Endothelial cell of umbilical vein (primary cell): ENCODE results near the gene GPR61. TPM values are rescaled to one million over a fixed set of nuclear protein-coding genes. Genes with fewer than 3 reads are reported as not detected.
A peak's percentile ranks its signal among the peaks of the same experiment; 100 is the strongest.

Experiments used
- BruUV-seq: library from RNA; stranded (reverse); fragments of 400-500 nt; replicated peaks from 2 replicates; lab custom pipeline; 2021; lab: Mats Ljungman, UMichigan
- CTCF ChIA-PET: fragments of 300-600, 350-600 bp; sonication (Branson Sonifier 250); formaldehyde crosslinking; loops from one replicate; lab custom pipeline; 2021; ENCODE audit warnings: antibody characterized with exemption, inconsistent platforms; lab: Charles Lee
- POLR2A ChIA-PET: fragments of 300-600, 350-600 bp; sonication (Branson Sonifier 250); formaldehyde crosslinking; loops from one replicate; lab custom pipeline; 2021; ENCODE audit warnings: antibody characterized with exemption, inconsistent platforms; lab: Charles Lee
- DNase-seq: peaks from one replicate; pipeline ENCODE4 v3.0.0-alpha.2; 2011; ENCODE audit warnings: low read depth, low spot score
- FAIRE-seq: peaks from 2 replicates; lab custom pipeline; 2011; peaks lifted over from hg19 to GRCh38; lab: Jason Lieb, UNC
- H2AFZ ChIP-seq: 2 replicates; pipeline ENCODE4 v1.6.0; 2012; ENCODE audit warnings: low read depth, low read length, control low read depth, inconsistent platforms
- H3K27ac ChIP-seq: 2 replicates; pipeline ENCODE4 v1.5.1; 2011; ENCODE audit warnings: low read depth, mild to moderate bottlenecking, control low read depth, low read length, moderate library complexity; ENCODE audit not compliant: insufficient read depth
- H3K27me3 ChIP-seq, 2 experiments: 2 replicates each; pipeline versions ENCODE4 v1.6.0 to v1.6.1; 2011; ENCODE audit warnings: low read length in 2 of 2, mixed read lengths in 1 of 2; ENCODE audit not compliant: control insufficient read depth in 2 of 2, insufficient read depth in 2 of 2
- H3K36me3 ChIP-seq, 2 experiments: 2 replicates in 1 of 2; 3 replicates in 1 of 2; pipeline ENCODE4 v1.5.1; 2011; ENCODE audit warnings: low read length in 2 of 2, mild to moderate bottlenecking in 1 of 2, moderate library complexity in 1 of 2; ENCODE audit not compliant: control insufficient read depth in 2 of 2, insufficient read depth in 2 of 2; ENCODE audit errors: extremely low read depth in 1 of 2
- H3K4me1 ChIP-seq: 3 replicates; pipeline ENCODE4 v1.5.1; 2011; ENCODE audit warnings: mild to moderate bottlenecking, low read length; ENCODE audit not compliant: control insufficient read depth, insufficient read depth; ENCODE audit errors: extremely low read depth
- H3K4me2 ChIP-seq: 2 replicates; pipeline ENCODE4 v1.6.1; 2011; ENCODE audit warnings: low read length, control low read depth, mixed read lengths; ENCODE audit not compliant: insufficient read depth
- H3K4me3 ChIP-seq, 3 experiments: fragments of 200-600 bp in 1 of 3; sonication (generic), shearing (Covaris generic) in 1 of 3; replicated peaks in 1 of 3; 2 replicates each; pipeline ENCODE4 v1.5.1; 2011 to 2016; ENCODE audit warnings: control low read depth in 3 of 3, low read length in 3 of 3, mild to moderate bottlenecking in 2 of 3, inconsistent platforms in 1 of 3, low read depth in 1 of 3, moderate library complexity in 1 of 3; ENCODE audit not compliant: insufficient read depth in 1 of 3
- H3K79me2 ChIP-seq: 2 replicates; pipeline ENCODE4 v1.6.0; 2012; ENCODE audit warnings: low read length, inconsistent platforms; ENCODE audit not compliant: control insufficient read depth, insufficient read depth
- H3K9ac ChIP-seq: replicated peaks from 2 replicates; pipeline ENCODE3; 2011; ENCODE audit warnings: low read length, control low read depth; ENCODE audit not compliant: insufficient read depth; ENCODE audit errors: extremely low read depth
- H3K9me1 ChIP-seq: replicated peaks from 3 replicates; pipeline ENCODE4 v1.6.0; 2011; ENCODE audit warnings: mild to moderate bottlenecking, low read length; ENCODE audit not compliant: control insufficient read depth, insufficient read depth; ENCODE audit errors: extremely low read depth
- H3K9me3 ChIP-seq: replicated peaks from 2 replicates; pipeline ENCODE4 v1.5.1; 2012; ENCODE audit warnings: low read length, inconsistent platforms; ENCODE audit not compliant: control insufficient read depth, insufficient read depth
- H4K20me1 ChIP-seq: replicated peaks from 2 replicates; pipeline ENCODE3; 2011; ENCODE audit warnings: mild to moderate bottlenecking, low read length; ENCODE audit not compliant: control insufficient read depth, insufficient read depth; ENCODE audit errors: extremely low read depth
- CTCF ChIP-seq, 2 donors: IDR thresholded peaks; 1 replicate in 1 of 2; 2 replicates in 1 of 2; pipeline ENCODE4 v1.5.1; 2011; ENCODE audit warnings: low read length in 2 of 2, mild to moderate bottlenecking in 2 of 2, moderate library complexity in 2 of 2, control low read depth in 1 of 2, inconsistent platforms in 1 of 2, low read depth in 1 of 2; ENCODE audit not compliant: insufficient read depth in 1 of 2; ENCODE audit errors: extremely low read depth in 1 of 2
- EZH2 ChIP-seq: IDR thresholded peaks from 2 replicates; pipeline ENCODE4 v1.6.1; 2012; ENCODE audit warnings: borderline replicate concordance, low read depth, mild to moderate bottlenecking, moderate library complexity, low read length, inconsistent platforms; ENCODE audit not compliant: severe bottlenecking
- GATA2 ChIP-seq: IDR thresholded peaks from 2 replicates; pipeline ENCODE4 v1.7.0; 2011; ENCODE audit warnings: low read depth, mild to moderate bottlenecking, moderate library complexity, mixed read lengths, low read length; ENCODE audit not compliant: insufficient read length, insufficient read depth
- JUN ChIP-seq: IDR thresholded peaks from 2 replicates; pipeline ENCODE4 v1.6.1; 2011; ENCODE audit warnings: borderline replicate concordance, low read depth; ENCODE audit not compliant: insufficient read length, insufficient read depth
- MYC ChIP-seq: IDR thresholded peaks from one replicate; pipeline ENCODE4 v1.6.1; 2011; ENCODE audit warnings: mild to moderate bottlenecking, low read depth, low read length
- POLR2A ChIP-seq: IDR thresholded peaks from 2 replicates; pipeline ENCODE4 v1.6.1; 2012; ENCODE audit warnings: low read depth, mild to moderate bottlenecking, control low read depth, low read length
- dilution Hi-C: fragments of 300-500 bp; cut with MboI; formaldehyde crosslinking; loops from one replicate; pipeline ENCODE4 v1.15.0; 2019; ENCODE audit warnings: low sequenced_read_pairs; ENCODE audit not compliant: extremely low pct_ligation_motif_present
- intact Hi-C: fragments of 100-400 bp; cut with micrococcal nuclease; formaldehyde crosslinking; loops from one replicate; pipeline ENCODE4 v1.10.0; 2022
- polyA plus RNA-seq, 4 experiments: library from polyadenylated mRNA; depleted of rRNA in 3 of 4; stranded (reverse) in 3 of 4; unstranded in 1 of 4; fragments of >200 nt; gene quantifications; 2 replicates each; pipeline versions ENCODE4 v1.2.1 to v1.2.3, GENCODE V29; 2011 to 2012; ENCODE audit warnings: missing spikeins in 1 of 4
- total RNA-seq: library from RNA; stranded (reverse); gene quantifications from 2 replicates; pipeline ENCODE4 v1.2.3, GENCODE V29; 2021

Gene GPR61
- total and polyA plus RNA-seq, 2 donors (not counting 3 experiments of a cell fraction or from before 2014, with no cell fraction given), result not detected

GRCh38 chr1:109490029-109490933 lies 49.4 kb upstream of the GPR61 start:
- no peaks in the 10 kb centered on the region for H4K20me1 ChIP-seq
- H3K36me3 ChIP-seq, result peaks cover 2% of the 10 kb centered on the region in 2 experiments
- DNase-seq, result peak; percentile 57
- no peak overlapping the region for H3K4me2 ChIP-seq
- H3K4me3 ChIP-seq, result no peak overlapping the region
- no TSS peak for BruUV-seq
- no peak overlapping the region for H2AFZ ChIP-seq
- no peaks in the 10 kb centered on the region for H3K9me1 ChIP-seq
- dilution Hi-C loops (no loop called here), intact Hi-C loops (loop anchor here (2.0 kb wide), 1 partner anchor 43 kb away; no protein-coding TSS in a partner anchor)
- TF ChIP-seq POLR2A (no peak), CTCF (IDR thresholded peaks at IDR 0.05; ENCODE audit: extremely low read depth in 1 of 2, insufficient read depth in 1 of 2, low read depth in 1 of 2, low read length in 2 of 2) (peak; percentile 81 to 85), JUN (no peak), GATA2 (no peak), EZH2 (no peak), MYC (no peak)
- H3K79me2 ChIP-seq, result no peaks in the 10 kb centered on the region
- no peaks in the 10 kb centered on the region for H3K9me3 ChIP-seq
- ChIA-PET POLR2A (interaction anchor here (0.6 to 1.5 kb wide), 2 partner anchors 42 to 525 kb away, joined by 4 to 5 read pairs; no protein-coding TSS in a partner anchor), CTCF (interaction anchor here (0.5 to 23.0 kb wide), 26 partner anchors 9 to 879 kb away, joined by 3 to 955 read pairs (median 4); partner anchors contain the start of genes AHCYL1, AMIGO1, GPR61 and PSRC1)
- peaks cover 15% of the 10 kb centered on the region for H3K4me1 ChIP-seq
- no peak overlapping the region for H3K9ac ChIP-seq
- H3K27ac ChIP-seq, result no peak overlapping the region
- H3K27me3 ChIP-seq, result no peaks in the 10 kb centered on the region
- FAIRE-seq, result peak; percentile 91
